HG03280 (cell line): ENCODE measurements around the gene TELO2.

Experiments
- ATAC-seq: cut with Tn5 transposase; IDR thresholded peaks from one replicate; pipeline ENCODE4 v1.9.1; 2021; ENCODE audit warnings: mild to moderate bottlenecking, moderate library complexity; ENCODE audit not compliant: unreplicated experiment

The TELO2 gene

GRCh38 chr16:1492923-1493745, at the start of gene TELO2:
TELO2 (plus strand) TSS chr16:1493360; CDS start chr16:1494282, 922 bp downstream.
- peak; percentile 73 for ATAC-seq

- no peak for ATAC-seq
These were observed 49.7 kb upstream of the TELO2 start for GRCh38 chr16:1443403-1443973.

GRCh38 chr16:1443980-1444729, 49.0 kb upstream of the TELO2 start, which contains the start of gene CCDC154:
CCDC154 (minus strand) TSS chr16:1444556; CDS start chr16:1444322, 234 bp downstream.
- ATAC-seq: no peak

- ATAC-seq: no peak
These were observed 48.2 kb upstream of the TELO2 start for GRCh38 chr16:1444730-1445517.

GRCh38 chr16:1445518-1446203, 47.5 kb upstream of the TELO2 start:
- ATAC-seq: no peak

- ATAC-seq: no peak
These were observed 46.7 kb upstream of the TELO2 start for GRCh38 chr16:1446296-1447080.

- no peak for ATAC-seq
These were observed 45.2 kb upstream of the TELO2 start for GRCh38 chr16:1447965-1448364.

- ATAC-seq: no peak
These were observed 44.5 kb upstream of the TELO2 start for GRCh38 chr16:1448536-1449116.

GRCh38 chr16:1449201-1449788, 43.9 kb upstream of the TELO2 start:
- ATAC-seq: no peak

GRCh38 chr16:1450218-1450617, 42.9 kb upstream of the TELO2 start:
- no peak for ATAC-seq

- no peak for ATAC-seq
These were observed 42.3 kb upstream of the TELO2 start for GRCh38 chr16:1450841-1451240.

- no peak for ATAC-seq
These were observed 41.3 kb upstream of the TELO2 start for GRCh38 chr16:1451702-1452392.

- ATAC-seq: no peak
These were observed 40.6 kb upstream of the TELO2 start for GRCh38 chr16:1452530-1452929.

- no peak for ATAC-seq
These were observed 39.8 kb upstream of the TELO2 start for GRCh38 chr16:1453316-1453715.

- ATAC-seq: no peak
These were observed 38.6 kb upstream of the TELO2 start for GRCh38 chr16:1454561-1454960.

GRCh38 chr16:1455190-1456171, 37.7 kb upstream of the TELO2 start:
- no peak for ATAC-seq

GRCh38 chr16:1456951-1457350, 36.2 kb upstream of the TELO2 start:
- ATAC-seq: no peak
